Uterus (tissue), 2 donors: ENCODE measurements around the gene GDPGP1.

ENCODE experiments used
- POLR2A ChIP-seq, 2 donors: fragments of 450-650 bp; IDR thresholded peaks; one replicate each; pipeline ENCODE4 v1.6.1; 2016; ENCODE audit warnings: antibody characterized with exemption in 2 of 2, mild to moderate bottlenecking in 1 of 2, moderate library complexity in 1 of 2
- TF ChIP-seq, protein P1 (sequence below), 4 experiments: fragments of 200-600 bp in 2 of 4; fragments of 450-650 bp in 2 of 4; sonication (generic) in 2 of 4; IDR thresholded peaks; one replicate each; pipeline ENCODE4 v1.5.1; 2016 to 2019; ENCODE audit warnings: antibody characterized with exemption in 4 of 4, mild to moderate bottlenecking in 2 of 4, moderate library complexity in 1 of 4

GRCh38 chr15:90295270-90295648 lies 61.2 kb downstream of the GDPGP1 start:
- TF ChIP-seq, protein P1, sequence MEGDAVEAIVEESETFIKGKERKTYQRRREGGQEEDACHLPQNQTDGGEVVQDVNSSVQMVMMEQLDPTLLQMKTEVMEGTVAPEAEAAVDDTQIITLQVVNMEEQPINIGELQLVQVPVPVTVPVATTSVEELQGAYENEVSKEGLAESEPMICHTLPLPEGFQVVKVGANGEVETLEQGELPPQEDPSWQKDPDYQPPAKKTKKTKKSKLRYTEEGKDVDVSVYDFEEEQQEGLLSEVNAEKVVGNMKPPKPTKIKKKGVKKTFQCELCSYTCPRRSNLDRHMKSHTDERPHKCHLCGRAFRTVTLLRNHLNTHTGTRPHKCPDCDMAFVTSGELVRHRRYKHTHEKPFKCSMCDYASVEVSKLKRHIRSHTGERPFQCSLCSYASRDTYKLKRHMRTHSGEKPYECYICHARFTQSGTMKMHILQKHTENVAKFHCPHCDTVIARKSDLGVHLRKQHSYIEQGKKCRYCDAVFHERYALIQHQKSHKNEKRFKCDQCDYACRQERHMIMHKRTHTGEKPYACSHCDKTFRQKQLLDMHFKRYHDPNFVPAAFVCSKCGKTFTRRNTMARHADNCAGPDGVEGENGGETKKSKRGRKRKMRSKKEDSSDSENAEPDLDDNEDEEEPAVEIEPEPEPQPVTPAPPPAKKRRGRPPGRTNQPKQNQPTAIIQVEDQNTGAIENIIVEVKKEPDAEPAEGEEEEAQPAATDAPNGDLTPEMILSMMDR (IDR thresholded peaks at IDR 0.05), result no peak
- TF ChIP-seq POLR2A (IDR thresholded peaks at IDR 0.05), result no peak
